Keratinocyte (primary cell): ENCODE measurements around the gene TSHR.

Experiments
- CTCF ChIP-seq, 3 experiments: IDR thresholded peaks in 1 of 3; conservative IDR thresholded peaks in 1 of 3; optimal IDR thresholded peaks in 1 of 3; 2 replicates in 2 of 3; 3 replicates in 1 of 3; pipeline versions ENCODE3 to v1.5.1; 2011; ENCODE audit warnings: low read length in 3 of 3, mild to moderate bottlenecking in 3 of 3, moderate library complexity in 2 of 3, control low read depth in 1 of 3, inconsistent platforms in 1 of 3; ENCODE audit not compliant: insufficient read depth in 2 of 3; ENCODE audit errors: extremely low read depth in 1 of 3
- EZH2 ChIP-seq: IDR thresholded peaks from one replicate; pipeline ENCODE4 v1.6.1; 2012; ENCODE audit warnings: inconsistent platforms, mild to moderate bottlenecking, low read length, moderate library complexity

- TF ChIP-seq CTCF (optimal IDR thresholded peaks at IDR 0.05 in 1 of 3, IDR thresholded peaks at IDR 0.05 in 1 of 3, conservative IDR thresholded peaks at IDR 0.05 in 1 of 3; ENCODE audit: extremely low read depth in 1 of 3, insufficient read depth in 2 of 3, low read length in 3 of 3): no peak
- TF ChIP-seq EZH2: no peak
Measured at GRCh38 chr14:80919622-80920021, 35.8 kb upstream of the TSHR start.
